Measurements from ENCODE around the gene FOXK2.

GRCh38 chr17:82491196-82491530 is 28.4 kb upstream of the FOXK2 start:
- TF ChIP-seq SUZ12 (IDR thresholded peaks at IDR 0.05; ENCODE audit: extremely low read depth, insufficient read depth, insufficient read length) (no peak), ZNF274 (IDR thresholded peaks at IDR 0.05; ENCODE audit: low read depth, low read length) (no peak), YY1 (IDR thresholded peaks at IDR 0.05; ENCODE audit: insufficient read depth, insufficient read length) (no peak)
